ENCODE measurements around the gene SBNO2. TPM values are rescaled to one million over a fixed set of nuclear protein-coding genes. Genes with fewer than 3 reads are reported as not detected.

Gene SBNO2
- total and polyA plus RNA-seq, 4 donors = 2.2 to 25.0 (median 15.0) TPM

DNA sequence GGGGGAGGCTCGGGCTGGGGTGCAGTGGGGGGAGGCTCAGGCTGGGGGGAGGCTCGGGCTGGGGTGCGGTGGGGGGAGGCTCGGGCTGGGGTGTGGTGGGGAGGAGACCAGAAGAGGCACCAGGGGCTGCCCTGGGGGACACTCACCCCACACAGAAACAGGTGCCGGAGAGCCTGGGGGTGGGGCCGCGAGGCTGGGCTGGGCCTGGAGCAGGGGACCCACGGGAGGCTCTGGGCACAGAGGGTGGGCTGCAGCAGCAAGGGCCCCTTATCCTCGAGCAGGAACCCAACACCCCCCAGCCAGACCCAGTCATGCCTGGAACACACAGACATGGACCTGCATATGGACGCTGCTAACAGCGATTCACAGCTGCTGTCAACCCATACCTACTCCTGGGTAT, 35.9 kb downstream of the SBNO2 start:
- H3K4me1 ChIP-seq (ENCODE audit: control insufficient read depth in 4 of 4, insufficient read depth in 4 of 4, low read length in 3 of 4) = no peaks in the 10 kb centered on the region
- no peaks in the 10 kb centered on the region for H3K9me3 ChIP-seq (ENCODE audit: control insufficient read depth in 4 of 4, low read length in 3 of 4)
- H3K9ac ChIP-seq (ENCODE audit: low read depth in 1 of 2, low read length in 2 of 2) = no peak overlapping the region
- TF ChIP-seq NR2F2 (IDR thresholded peaks at IDR 0.05) (no peak), JUND (IDR thresholded peaks at IDR 0.05) (no peak), EGR1 (IDR thresholded peaks at IDR 0.05; ENCODE audit: low read depth in 2 of 2) (no peak), SP1 (IDR thresholded peaks at IDR 0.05) (no peak), FOXA1 (IDR thresholded peaks at IDR 0.05) (no peak), HNF4G (IDR thresholded peaks at IDR 0.05) (no peak)
- TF ChIP-seq, protein P1, sequence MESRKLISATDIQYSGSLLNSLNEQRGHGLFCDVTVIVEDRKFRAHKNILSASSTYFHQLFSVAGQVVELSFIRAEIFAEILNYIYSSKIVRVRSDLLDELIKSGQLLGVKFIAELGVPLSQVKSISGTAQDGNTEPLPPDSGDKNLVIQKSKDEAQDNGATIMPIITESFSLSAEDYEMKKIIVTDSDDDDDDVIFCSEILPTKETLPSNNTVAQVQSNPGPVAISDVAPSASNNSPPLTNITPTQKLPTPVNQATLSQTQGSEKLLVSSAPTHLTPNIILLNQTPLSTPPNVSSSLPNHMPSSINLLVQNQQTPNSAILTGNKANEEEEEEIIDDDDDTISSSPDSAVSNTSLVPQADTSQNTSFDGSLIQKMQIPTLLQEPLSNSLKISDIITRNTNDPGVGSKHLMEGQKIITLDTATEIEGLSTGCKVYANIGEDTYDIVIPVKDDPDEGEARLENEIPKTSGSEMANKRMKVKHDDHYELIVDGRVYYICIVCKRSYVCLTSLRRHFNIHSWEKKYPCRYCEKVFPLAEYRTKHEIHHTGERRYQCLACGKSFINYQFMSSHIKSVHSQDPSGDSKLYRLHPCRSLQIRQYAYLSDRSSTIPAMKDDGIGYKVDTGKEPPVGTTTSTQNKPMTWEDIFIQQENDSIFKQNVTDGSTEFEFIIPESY (IDR thresholded peaks at IDR 0.05) = no peak
- TF ChIP-seq, protein P2, sequence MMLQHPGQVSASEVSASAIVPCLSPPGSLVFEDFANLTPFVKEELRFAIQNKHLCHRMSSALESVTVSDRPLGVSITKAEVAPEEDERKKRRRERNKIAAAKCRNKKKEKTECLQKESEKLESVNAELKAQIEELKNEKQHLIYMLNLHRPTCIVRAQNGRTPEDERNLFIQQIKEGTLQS (IDR thresholded peaks at IDR 0.05) = no peak
- TF ChIP-seq, protein P3, sequence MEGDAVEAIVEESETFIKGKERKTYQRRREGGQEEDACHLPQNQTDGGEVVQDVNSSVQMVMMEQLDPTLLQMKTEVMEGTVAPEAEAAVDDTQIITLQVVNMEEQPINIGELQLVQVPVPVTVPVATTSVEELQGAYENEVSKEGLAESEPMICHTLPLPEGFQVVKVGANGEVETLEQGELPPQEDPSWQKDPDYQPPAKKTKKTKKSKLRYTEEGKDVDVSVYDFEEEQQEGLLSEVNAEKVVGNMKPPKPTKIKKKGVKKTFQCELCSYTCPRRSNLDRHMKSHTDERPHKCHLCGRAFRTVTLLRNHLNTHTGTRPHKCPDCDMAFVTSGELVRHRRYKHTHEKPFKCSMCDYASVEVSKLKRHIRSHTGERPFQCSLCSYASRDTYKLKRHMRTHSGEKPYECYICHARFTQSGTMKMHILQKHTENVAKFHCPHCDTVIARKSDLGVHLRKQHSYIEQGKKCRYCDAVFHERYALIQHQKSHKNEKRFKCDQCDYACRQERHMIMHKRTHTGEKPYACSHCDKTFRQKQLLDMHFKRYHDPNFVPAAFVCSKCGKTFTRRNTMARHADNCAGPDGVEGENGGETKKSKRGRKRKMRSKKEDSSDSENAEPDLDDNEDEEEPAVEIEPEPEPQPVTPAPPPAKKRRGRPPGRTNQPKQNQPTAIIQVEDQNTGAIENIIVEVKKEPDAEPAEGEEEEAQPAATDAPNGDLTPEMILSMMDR (IDR thresholded peaks at IDR 0.05; ENCODE audit: low read depth, low read length, missing input control) = no peak
- no peak overlapping the region for H3K27ac ChIP-seq (ENCODE audit: low read depth in 1 of 2, low read length in 2 of 2)
- H3K4me3 ChIP-seq (ENCODE audit: low read depth in 1 of 3, low read length in 3 of 3) = no peak overlapping the region
- no peaks in the 10 kb centered on the region for H3K27me3 ChIP-seq (ENCODE audit: control insufficient read depth in 4 of 4, insufficient read depth in 4 of 4, low read length in 3 of 4)
- WGBS = 94% methylated on average over 10 of the region's 11 CpGs
- DNase-seq (ENCODE audit: low spot score) = no peak
- peaks cover 4 to 14% (median 7%) of the 10 kb centered on the region in 4 donors for H3K36me3 ChIP-seq (ENCODE audit: control insufficient read depth in 4 of 4, insufficient read depth in 3 of 4, low read depth in 1 of 4, low read length in 3 of 4)

DNA sequence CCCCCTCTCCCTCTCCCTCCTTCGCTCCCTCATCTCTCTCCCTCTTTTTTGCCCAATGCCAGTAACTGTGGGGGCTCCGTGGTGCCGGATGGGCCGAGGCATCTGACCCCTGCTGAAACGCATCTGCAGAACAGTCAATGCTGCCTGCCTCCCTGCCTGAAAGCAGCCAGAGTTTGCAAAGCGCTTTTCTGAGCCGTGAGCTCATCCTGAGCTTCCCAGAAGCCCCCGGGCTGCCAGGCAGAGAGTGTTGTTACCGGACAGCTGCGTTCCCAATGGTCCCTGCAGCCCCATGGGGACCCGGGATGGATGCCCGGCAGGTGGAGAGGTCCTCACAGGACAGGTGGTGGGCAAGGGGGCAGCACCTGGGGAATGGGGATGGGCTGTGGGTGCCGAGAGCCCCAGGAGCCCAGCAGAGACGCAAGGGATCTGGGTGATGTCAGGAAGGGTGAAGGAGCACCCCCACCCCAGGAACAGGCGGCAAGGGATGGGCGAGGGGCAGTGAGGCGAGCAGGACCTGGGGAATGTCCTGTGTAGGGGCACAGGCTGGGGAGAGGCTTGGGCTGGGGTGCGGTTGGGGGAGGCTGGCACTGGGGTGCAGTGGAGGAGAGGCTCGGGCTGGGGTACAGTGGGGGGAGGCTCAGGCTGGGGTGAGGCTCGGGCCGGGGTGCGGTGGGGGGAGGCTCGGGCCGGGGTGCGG, 37.3 kb downstream of the SBNO2 start:
- no peak for DNase-seq (ENCODE audit: low spot score)
- Histone ChIP-seq H3K9me3 (ENCODE audit: control insufficient read depth in 4 of 4, low read length in 3 of 4) (no peaks in the 10 kb centered on the region), H3K9ac (ENCODE audit: low read depth in 1 of 2, low read length in 2 of 2) (no peak overlapping the region), H3K27me3 (ENCODE audit: control insufficient read depth in 4 of 4, insufficient read depth in 4 of 4, low read length in 3 of 4) (no peaks in the 10 kb centered on the region), H3K27ac (ENCODE audit: low read depth in 1 of 2, low read length in 2 of 2) (no peak overlapping the region), H3K4me1 (ENCODE audit: control insufficient read depth in 4 of 4, insufficient read depth in 4 of 4, low read length in 3 of 4) (no peaks in the 10 kb centered on the region), H3K36me3 (ENCODE audit: control insufficient read depth in 4 of 4, insufficient read depth in 3 of 4, low read depth in 1 of 4, low read length in 3 of 4) (peaks cover 4 to 9% (median 7%) of the 10 kb centered on the region in 4 donors), H3K4me3 (ENCODE audit: low read depth in 1 of 3, low read length in 3 of 3) (no peak overlapping the region)
- 86% methylated on average over 25 of the region's 25 CpGs for WGBS
- no peak for TF ChIP-seq JUND (IDR thresholded peaks at IDR 0.05)
- no peak for TF ChIP-seq YY1 (IDR thresholded peaks at IDR 0.05)
- TF ChIP-seq GABPA (IDR thresholded peaks at IDR 0.05 in 1 of 2, conservative IDR thresholded peaks at IDR 0.05 in 1 of 2) = no peak
- TF ChIP-seq TAF1 (conservative IDR thresholded peaks at IDR 0.05) = no peak
- no peak for TF ChIP-seq EGR1 (IDR thresholded peaks at IDR 0.05; ENCODE audit: low read depth in 2 of 2)
- TF ChIP-seq HNF4G (IDR thresholded peaks at IDR 0.05) = no peak
- no peak for TF ChIP-seq FOXA1 (IDR thresholded peaks at IDR 0.05)
- TF ChIP-seq MAX (IDR thresholded peaks at IDR 0.05) = no peak

DNA sequence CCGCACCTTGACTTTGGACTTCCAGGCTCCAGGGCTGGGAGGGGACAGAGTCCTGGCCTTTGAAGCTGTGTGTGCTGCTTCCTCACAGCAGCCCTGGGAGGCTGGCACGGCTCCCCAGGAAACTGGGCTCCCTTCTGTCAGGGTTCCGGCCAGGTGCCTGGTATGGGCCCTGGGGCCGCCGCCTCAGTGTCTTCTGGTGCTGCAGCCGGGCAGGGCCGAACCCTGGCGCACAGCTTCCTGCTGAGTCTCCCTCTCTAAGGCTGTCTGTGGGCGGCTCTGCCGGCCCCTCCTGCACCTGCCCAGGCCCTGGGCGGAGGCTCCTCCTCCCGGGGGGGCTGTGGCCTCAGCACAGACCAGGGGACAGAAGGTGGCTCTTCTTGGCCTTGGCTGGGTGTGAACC, 37.9 kb downstream of the SBNO2 start:
- Histone ChIP-seq H3K27ac (ENCODE audit: low read depth in 1 of 2, low read length in 2 of 2) (no peak overlapping the region), H3K36me3 (ENCODE audit: control insufficient read depth in 4 of 4, insufficient read depth in 3 of 4, low read depth in 1 of 4, low read length in 3 of 4) (peaks cover 4 to 9% (median 7%) of the 10 kb centered on the region in 4 donors), H3K9ac (ENCODE audit: low read depth in 1 of 2, low read length in 2 of 2) (no peak overlapping the region), H3K4me3 (ENCODE audit: low read depth in 1 of 3, low read length in 3 of 3) (no peak overlapping the region), H3K27me3 (ENCODE audit: control insufficient read depth in 4 of 4, insufficient read depth in 4 of 4, low read length in 3 of 4) (no peaks in the 10 kb centered on the region), H3K9me3 (ENCODE audit: control insufficient read depth in 4 of 4, low read length in 3 of 4) (no peaks in the 10 kb centered on the region), H3K4me1 (ENCODE audit: control insufficient read depth in 4 of 4, insufficient read depth in 4 of 4, low read length in 3 of 4) (peaks cover 0 to 3% (median 0%) of the 10 kb centered on the region in 4 donors)
- WGBS = 76% methylated on average over 12 of the region's 12 CpGs
- no peak for DNase-seq (ENCODE audit: low spot score)
- TF ChIP-seq REST (IDR thresholded peaks at IDR 0.05) = no peak
- TF ChIP-seq FOXA2 (IDR thresholded peaks at IDR 0.05) = no peak
- no peak for TF ChIP-seq MAX (IDR thresholded peaks at IDR 0.05)
- no peak for TF ChIP-seq SP1 (IDR thresholded peaks at IDR 0.05)
- no peak for TF ChIP-seq EGR1 (IDR thresholded peaks at IDR 0.05; ENCODE audit: low read depth in 2 of 2)
- TF ChIP-seq HNF4G (IDR thresholded peaks at IDR 0.05) = no peak
- no peak for TF ChIP-seq RXRA (IDR thresholded peaks at IDR 0.05)
- TF ChIP-seq HNF4A (conservative IDR thresholded peaks at IDR 0.05) = no peak

All from liver (tissue), 9 donors.